ENCODE measurements around the gene MECP2.

GRCh38 chrX:154061801-154062200 is 35.7 kb downstream of the MECP2 start:
- TF ChIP-seq POLR2A (IDR thresholded peaks at IDR 0.05) (no peak), POLR2AphosphoS5 (IDR thresholded peaks at IDR 0.05) (no peak)
- TF ChIP-seq, protein P1, sequence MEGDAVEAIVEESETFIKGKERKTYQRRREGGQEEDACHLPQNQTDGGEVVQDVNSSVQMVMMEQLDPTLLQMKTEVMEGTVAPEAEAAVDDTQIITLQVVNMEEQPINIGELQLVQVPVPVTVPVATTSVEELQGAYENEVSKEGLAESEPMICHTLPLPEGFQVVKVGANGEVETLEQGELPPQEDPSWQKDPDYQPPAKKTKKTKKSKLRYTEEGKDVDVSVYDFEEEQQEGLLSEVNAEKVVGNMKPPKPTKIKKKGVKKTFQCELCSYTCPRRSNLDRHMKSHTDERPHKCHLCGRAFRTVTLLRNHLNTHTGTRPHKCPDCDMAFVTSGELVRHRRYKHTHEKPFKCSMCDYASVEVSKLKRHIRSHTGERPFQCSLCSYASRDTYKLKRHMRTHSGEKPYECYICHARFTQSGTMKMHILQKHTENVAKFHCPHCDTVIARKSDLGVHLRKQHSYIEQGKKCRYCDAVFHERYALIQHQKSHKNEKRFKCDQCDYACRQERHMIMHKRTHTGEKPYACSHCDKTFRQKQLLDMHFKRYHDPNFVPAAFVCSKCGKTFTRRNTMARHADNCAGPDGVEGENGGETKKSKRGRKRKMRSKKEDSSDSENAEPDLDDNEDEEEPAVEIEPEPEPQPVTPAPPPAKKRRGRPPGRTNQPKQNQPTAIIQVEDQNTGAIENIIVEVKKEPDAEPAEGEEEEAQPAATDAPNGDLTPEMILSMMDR (IDR thresholded peaks at IDR 0.05) = no peak
